IMR-90 (cell line): Measurements from ENCODE around the gene ARFGEF3. TPM values are rescaled to one million over a fixed set of nuclear protein-coding genes. Genes with fewer than 3 reads are reported as not detected.

Experiments
- ATAC-seq: fragments of 200-7000 bp; cut with Tn5 transposase; 2 replicates; pipeline ENCODE4 v1.9.1; 2020; ENCODE audit warnings: low read depth, mild to moderate bottlenecking, moderate library complexity
- BruUV-seq: library from RNA; stranded (reverse); fragments of 400-500 nt; replicated peaks from 2 replicates; lab custom pipeline; 2021; lab: Mats Ljungman, UMichigan
- CTCF ChIA-PET: fragments of 300-600 bp; formaldehyde crosslinking; extraction: SDS; loops from one replicate; lab custom pipeline; 2021; ENCODE audit warnings: antibody characterized with exemption; lab: Yijun Ruan, JAX
- POLR2A ChIA-PET: fragments of 300-600 bp; sonication (Branson Sonifier 250); formaldehyde crosslinking; loops from one replicate; lab custom pipeline; 2022; ENCODE audit warnings: antibody characterized with exemption; ENCODE audit not compliant: unreplicated experiment; lab: Charles Lee
- DNase-seq: peaks from one replicate; pipeline ENCODE4 v3.0.0; 2013
- H2AFZ ChIP-seq: replicated peaks from 2 replicates; pipeline ENCODE3; 2013; ENCODE audit warnings: low read length, mild to moderate bottlenecking; ENCODE audit not compliant: poor library complexity
- H2AK5ac ChIP-seq: 2 replicates; pipeline ENCODE4 v1.6.1; 2013; ENCODE audit warnings: low read depth, low read length, inconsistent platforms
- H2AK9ac ChIP-seq: replicated peaks from 2 replicates; pipeline ENCODE3; 2013; ENCODE audit warnings: mild to moderate bottlenecking, low read depth, low read length, moderate library complexity; ENCODE audit not compliant: poor library complexity
- H2BK120ac ChIP-seq: 2 replicates; pipeline ENCODE4 v1.6.1; 2013; ENCODE audit warnings: low read depth, low read length, inconsistent platforms
- H2BK15ac ChIP-seq: 3 replicates; pipeline ENCODE4 v1.6.1; 2013; ENCODE audit warnings: low read depth, low read length, inconsistent platforms
- H2BK20ac ChIP-seq: 2 replicates; pipeline ENCODE4 v1.6.1; 2013; ENCODE audit warnings: low read depth, mild to moderate bottlenecking, inconsistent platforms, low read length, moderate library complexity
- H2BK5ac ChIP-seq: 2 replicates; pipeline ENCODE4 v1.6.1; 2013; ENCODE audit warnings: mild to moderate bottlenecking, low read depth, low read length, inconsistent platforms; ENCODE audit not compliant: poor library complexity, severe bottlenecking
- H3K14ac ChIP-seq: replicated peaks from 2 replicates; pipeline ENCODE4 v1.6.1; 2013; ENCODE audit warnings: low read depth, low read length, inconsistent platforms
- H3K18ac ChIP-seq: 2 replicates; pipeline ENCODE4 v1.6.1; 2013; ENCODE audit warnings: low read depth, low read length, control low read depth
- H3K23ac ChIP-seq: 2 replicates; pipeline ENCODE4 v1.6.1; 2013; ENCODE audit warnings: low read depth, low read length, inconsistent platforms
- H3K27ac ChIP-seq: 2 replicates; pipeline ENCODE4 v1.5.1; 2013; ENCODE audit warnings: mild to moderate bottlenecking, control low read depth, low read length; ENCODE audit not compliant: insufficient read depth
- H3K27me3 ChIP-seq: 2 replicates; pipeline ENCODE4 v1.6.1; 2013; ENCODE audit warnings: low read length; ENCODE audit not compliant: control insufficient read depth, insufficient read depth
- H3K36me3 ChIP-seq: 2 replicates; pipeline ENCODE4 v1.6.1; 2013; ENCODE audit warnings: low read length, mixed read lengths; ENCODE audit not compliant: control insufficient read depth, insufficient read depth
- H3K4ac ChIP-seq: 2 replicates; pipeline ENCODE4 v1.6.1; 2013; ENCODE audit warnings: low read depth, low read length, inconsistent platforms
- H3K4me1 ChIP-seq: 2 replicates; pipeline ENCODE4 v1.6.1; 2013; ENCODE audit warnings: low read length, mixed read lengths; ENCODE audit not compliant: control insufficient read depth, insufficient read depth
- H3K4me2 ChIP-seq: 2 replicates; pipeline ENCODE4 v1.6.1; 2013; ENCODE audit warnings: low read depth, mild to moderate bottlenecking, control low read depth, low read length, moderate library complexity
- H3K4me3 ChIP-seq: 2 replicates; pipeline ENCODE4 v1.5.1; 2013; ENCODE audit warnings: low read depth, mild to moderate bottlenecking, control low read depth, low read length, moderate library complexity; ENCODE audit not compliant: insufficient read depth
- H3K56ac ChIP-seq: 2 replicates; pipeline ENCODE4 v1.6.1; 2013; ENCODE audit warnings: low read length, inconsistent platforms; ENCODE audit not compliant: insufficient read depth; ENCODE audit errors: extremely low read depth
- H3K79me1 ChIP-seq, 2 experiments: 2 replicates each; pipeline ENCODE4 v1.6.1; 2013; ENCODE audit warnings: low read length in 2 of 2, inconsistent platforms in 1 of 2, low read depth in 1 of 2
- H3K9ac ChIP-seq: 2 replicates; pipeline ENCODE4 v1.6.1; 2013; ENCODE audit warnings: low read depth, low read length, control low read depth
- H3K9me1 ChIP-seq: 2 replicates; pipeline ENCODE4 v1.6.1; 2013; ENCODE audit warnings: low read length, inconsistent platforms; ENCODE audit not compliant: insufficient read depth
- H3K9me3 ChIP-seq: 2 replicates; pipeline ENCODE4 v1.6.1; 2013; ENCODE audit warnings: low read length; ENCODE audit not compliant: control insufficient read depth, insufficient read depth
- H4K20me1 ChIP-seq: 2 replicates; pipeline ENCODE4 v1.6.1; 2013; ENCODE audit warnings: low read length, inconsistent platforms; ENCODE audit not compliant: insufficient read depth
- H4K5ac ChIP-seq: 2 replicates; pipeline ENCODE4 v1.6.1; 2013; ENCODE audit warnings: mild to moderate bottlenecking, low read depth, low read length, control low read depth
- H4K8ac ChIP-seq, 2 experiments: 2 replicates each; pipeline ENCODE4 v1.6.1; 2013; ENCODE audit warnings: low read depth in 2 of 2, low read length in 2 of 2, control low read depth in 1 of 2, inconsistent platforms in 1 of 2
- H4K91ac ChIP-seq: 2 replicates; pipeline ENCODE4 v1.6.1; 2013; ENCODE audit warnings: low read depth, low read length, inconsistent platforms; ENCODE audit not compliant: insufficient read depth
- BHLHE40 ChIP-seq: fragments of 150-350 bp; IDR thresholded peaks from 2 replicates; pipeline ENCODE4 v1.6.1; 2016; ENCODE audit warnings: mild to moderate bottlenecking, low read depth, low read length
- CEBPB ChIP-seq: IDR thresholded peaks from 2 replicates; pipeline ENCODE4 v1.6.1; 2012; ENCODE audit warnings: low read depth, low read length, improper control_type of control experiment
- CHD1 ChIP-seq: IDR thresholded peaks from 2 replicates; pipeline ENCODE4 v1.6.1; 2012; ENCODE audit warnings: low read depth, low read length, improper control_type of control experiment
- ELK1 ChIP-seq: fragments of 150-350 bp; IDR thresholded peaks from 2 replicates; pipeline ENCODE4 v1.6.1; 2016; ENCODE audit warnings: low read depth, mild to moderate bottlenecking, low read length, moderate library complexity, borderline replicate concordance
- FOS ChIP-seq: fragments of 150-350 bp; IDR thresholded peaks from 2 replicates; pipeline ENCODE4 v1.6.1; 2016; ENCODE audit warnings: low read depth, low read length
- MAFK ChIP-seq: IDR thresholded peaks from 2 replicates; pipeline ENCODE4 v1.6.1; 2012; ENCODE audit warnings: low read depth, low read length, improper control_type of control experiment
- MAZ ChIP-seq: IDR thresholded peaks from 2 replicates; pipeline ENCODE4 v1.6.1; 2012; ENCODE audit warnings: low read depth, mild to moderate bottlenecking, low read length, improper control_type of control experiment, moderate library complexity, borderline replicate concordance
- MXI1 ChIP-seq: IDR thresholded peaks from 2 replicates; pipeline ENCODE4 v1.6.1; 2012; ENCODE audit warnings: low read depth, mild to moderate bottlenecking, low read length, moderate library complexity, borderline replicate concordance
- NFE2L2 ChIP-seq: fragments of 150-350 bp; IDR thresholded peaks from 2 replicates; pipeline ENCODE4 v1.6.1; 2016; ENCODE audit warnings: low read depth, mild to moderate bottlenecking, low read length
- POLR2A ChIP-seq: IDR thresholded peaks from 2 replicates; pipeline ENCODE4 v1.6.1; 2012; ENCODE audit warnings: mild to moderate bottlenecking, low read depth, low read length
- RAD21 ChIP-seq: IDR thresholded peaks from 2 replicates; pipeline ENCODE4 v1.6.1; 2012; ENCODE audit warnings: low read length, improper control_type of control experiment
- RCOR1 ChIP-seq: IDR thresholded peaks from 2 replicates; pipeline ENCODE4 v1.6.1; 2012; ENCODE audit warnings: mild to moderate bottlenecking, low read length, improper control_type of control experiment; ENCODE audit not compliant: insufficient replicate concordance
- RFX5 ChIP-seq: IDR thresholded peaks from 2 replicates; pipeline ENCODE4 v1.8.0; 2012; ENCODE audit warnings: low read depth, mild to moderate bottlenecking, low read length, moderate library complexity
- SMC3 ChIP-seq: fragments of 150-350 bp; IDR thresholded peaks from 2 replicates; pipeline ENCODE4 v1.6.1; 2016; ENCODE audit warnings: low read depth, mild to moderate bottlenecking, antibody characterized with exemption, low read length, moderate library complexity
- USF2 ChIP-seq: fragments of 150-350 bp; IDR thresholded peaks from 2 replicates; pipeline ENCODE4 v1.6.1; 2017; ENCODE audit warnings: mild to moderate bottlenecking, antibody characterized with exemption, low read length, low read depth
- WGBS, 2 experiments: methylation state at CpG; one replicate each; pipeline versions ENCODE4 v1.1.5 to v1.1.7; 2013; ENCODE audit warnings: missing lambda C conversion rate in 2 of 2; ENCODE audit not compliant: insufficient read length in 1 of 2; ENCODE audit errors: extremely low coverage in 2 of 2; 5-methylcytosine and 5-hydroxymethylcytosine counted together
- dilution Hi-C: fragments of 300-500 bp; cut with HindIII; formaldehyde crosslinking; loops from one replicate; pipeline ENCODE4 v1.14.3; 2018; ENCODE audit warnings: low sequenced_read_pairs; ENCODE audit not compliant: unreplicated experiment
- in situ Hi-C: fragments of 300-500 bp; cut with MboI; formaldehyde crosslinking; loops from 3 replicates; pipeline ENCODE4 v1.14.3; 2019; ENCODE audit warnings: low sequenced_read_pairs, inconsistent platforms, mixed read lengths
- intact Hi-C: fragments of 100-400 bp; cut with micrococcal nuclease; formaldehyde crosslinking; loops from 2 replicates; pipeline ENCODE4 v1.10.0; 2022
- polyA plus RNA-seq, 3 experiments: library from polyadenylated mRNA; depleted of rRNA; stranded (reverse); fragments of >200 nt; gene quantifications; 2 replicates each; pipeline ENCODE4 v1.2.3, GENCODE V29; 2012; ENCODE audit warnings: low replicate concordance in 1 of 3
- total RNA-seq: library from RNA; depleted of rRNA; stranded (reverse); fragments of >200 nt; gene quantifications from 2 replicates; pipeline ENCODE4 v1.2.3, GENCODE V29; 2012
- TF ChIP-seq, protein P1 (sequence below): conservative IDR thresholded peaks from 2 replicates; pipeline ENCODE4 v1.5.1; 2012; ENCODE audit warnings: mild to moderate bottlenecking, low read depth, low read length, improper control_type of control experiment

ARFGEF3 gene
- total and polyA plus RNA-seq, 2 of the 4 experiments (the other 2 are of a cell fraction) = under 0.01 to 0.02 TPM

- ATAC-seq (no peak), DNase-seq (no peak)
- intact Hi-C loops = no loop called here
- 0 out of 2 replicates have a peak, but pooled peaks cover 3% of the 10 kb centered on the region for H3K9me1 ChIP-seq
- in situ Hi-C loops = no loop called here
- 33% methylated on average over 1 of the region's 4 CpGs; no CpG with 5 or more reads in 1 of the 2 experiments for WGBS, 2 experiments
- dilution Hi-C loops = no loop called here
- H3K27ac ChIP-seq = no peak overlapping the region
- no peak overlapping the region for H4K5ac ChIP-seq
- H3K4ac ChIP-seq = no peak overlapping the region
- no peak overlapping the region for H2BK20ac ChIP-seq
- H3K23ac ChIP-seq = no peak overlapping the region
- no TSS peak for BruUV-seq
- TF ChIP-seq ELK1 (no peak), FOS (no peak), MAZ (no peak), RCOR1 (no peak), RFX5 (no peak), SMC3 (no peak), CEBPB (no peak), BHLHE40 (no peak), CHD1 (no peak), MXI1 (no peak), RAD21 (no peak), USF2 (no peak), POLR2A (no peak), MAFK (no peak), NFE2L2 (no peak)
- TF ChIP-seq, protein P1, sequence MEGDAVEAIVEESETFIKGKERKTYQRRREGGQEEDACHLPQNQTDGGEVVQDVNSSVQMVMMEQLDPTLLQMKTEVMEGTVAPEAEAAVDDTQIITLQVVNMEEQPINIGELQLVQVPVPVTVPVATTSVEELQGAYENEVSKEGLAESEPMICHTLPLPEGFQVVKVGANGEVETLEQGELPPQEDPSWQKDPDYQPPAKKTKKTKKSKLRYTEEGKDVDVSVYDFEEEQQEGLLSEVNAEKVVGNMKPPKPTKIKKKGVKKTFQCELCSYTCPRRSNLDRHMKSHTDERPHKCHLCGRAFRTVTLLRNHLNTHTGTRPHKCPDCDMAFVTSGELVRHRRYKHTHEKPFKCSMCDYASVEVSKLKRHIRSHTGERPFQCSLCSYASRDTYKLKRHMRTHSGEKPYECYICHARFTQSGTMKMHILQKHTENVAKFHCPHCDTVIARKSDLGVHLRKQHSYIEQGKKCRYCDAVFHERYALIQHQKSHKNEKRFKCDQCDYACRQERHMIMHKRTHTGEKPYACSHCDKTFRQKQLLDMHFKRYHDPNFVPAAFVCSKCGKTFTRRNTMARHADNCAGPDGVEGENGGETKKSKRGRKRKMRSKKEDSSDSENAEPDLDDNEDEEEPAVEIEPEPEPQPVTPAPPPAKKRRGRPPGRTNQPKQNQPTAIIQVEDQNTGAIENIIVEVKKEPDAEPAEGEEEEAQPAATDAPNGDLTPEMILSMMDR = no peak
- no peak overlapping the region for H3K56ac ChIP-seq
- ChIA-PET POLR2A (no interaction called here), CTCF (no interaction called here)
- no peak overlapping the region for H2BK5ac ChIP-seq
- no peak overlapping the region for H3K4me2 ChIP-seq
- no peaks in the 10 kb centered on the region for H3K36me3 ChIP-seq
- no peak overlapping the region for H2AK5ac ChIP-seq
- H3K9ac ChIP-seq = no peak overlapping the region
- H3K27me3 ChIP-seq = peaks cover 9% of the 10 kb centered on the region
- no peaks in the 10 kb centered on the region for H3K4me1 ChIP-seq
- no peak overlapping the region for H4K91ac ChIP-seq
- no peak overlapping the region for H3K14ac ChIP-seq
- no peak overlapping the region for H2BK120ac ChIP-seq
- H3K9me3 ChIP-seq = no peaks in the 10 kb centered on the region
- H3K79me1 ChIP-seq = no peaks in the 10 kb centered on the region
- no peak overlapping the region for H2BK15ac ChIP-seq
- no peak overlapping the region for H2AFZ ChIP-seq
- no peak overlapping the region for H4K8ac ChIP-seq
- no peak overlapping the region for H3K4me3 ChIP-seq
- no peaks in the 10 kb centered on the region for H4K20me1 ChIP-seq
- H2AK9ac ChIP-seq = no peak overlapping the region
- no peak overlapping the region for H3K18ac ChIP-seq
Measured at GRCh38 chr6:138229072-138229471, 67.3 kb downstream of the ARFGEF3 start.
